AG04450 (cell line): ENCODE data around the gene GPS2. TPM values are rescaled to one million over a fixed set of nuclear protein-coding genes. Genes with fewer than 3 reads are reported as not detected.

Experiments
- CTCF ChIA-PET: fragments of 300-600, 350-600 bp; formaldehyde crosslinking; extraction: SDS; loops from one replicate; lab custom pipeline; 2022; ENCODE audit warnings: antibody characterized with exemption, inconsistent platforms; lab: Charles Lee
- POLR2A ChIA-PET: fragments of 350-600 bp; formaldehyde crosslinking; extraction: SDS; loops from one replicate; lab custom pipeline; 2021; ENCODE audit warnings: antibody characterized with exemption, inconsistent platforms; lab: Yijun Ruan, JAX
- DNase-seq: peaks from one replicate; pipeline ENCODE4 v3.0.0-alpha.2; 2011; ENCODE audit warnings: low read depth, low spot score
- H3K27ac ChIP-seq: one replicate; pipeline ENCODE4 v1.5.1; 2012; ENCODE audit warnings: low read depth, low read length, control low read depth
- H3K27me3 ChIP-seq: one replicate; pipeline ENCODE4 v1.6.0; 2012; ENCODE audit warnings: low read length; ENCODE audit not compliant: control insufficient read depth, insufficient read depth
- H3K4me3 ChIP-seq: 2 replicates; pipeline ENCODE4 v1.5.1; 2011; ENCODE audit warnings: mild to moderate bottlenecking, low read depth, low read length, control low read depth
- H3K9me3 ChIP-seq: 2 replicates; pipeline ENCODE4 v1.5.1; 2012; ENCODE audit warnings: low read length; ENCODE audit not compliant: control insufficient read depth, insufficient read depth
- CTCF ChIP-seq: IDR thresholded peaks from 2 replicates; pipeline ENCODE4 v1.5.1; 2011; ENCODE audit warnings: low read depth, low read length, control low read depth, inconsistent platforms
- polyA plus RNA-seq: library from polyadenylated mRNA; depleted of rRNA; stranded (reverse); fragments of >200 nt; gene quantifications from 2 replicates; pipeline ENCODE4 v1.2.3, GENCODE V29; 2011

GPS2 gene
- polyA plus RNA-seq, 1 experiment, result 22.2 TPM

- no peaks in the 10 kb centered on the region for H3K27me3 ChIP-seq
- no peaks in the 10 kb centered on the region; the same call in 1 of the 2 replicates for H3K9me3 ChIP-seq
- DNase-seq, result no peak
- CTCF ChIA-PET, result no interaction called here
- TF ChIP-seq CTCF, result no peak
- H3K27ac ChIP-seq, result no peak overlapping the region
- POLR2A ChIA-PET, result no interaction called here
- H3K4me3 ChIP-seq, result no peak overlapping the region
Observed at GRCh38 chr17:7322520-7323194, 7.5 kb upstream of the GPS2 start.

- no peak for TF ChIP-seq CTCF
- no peak for DNase-seq
- no peaks in the 10 kb centered on the region; the same call in 1 of the 2 replicates for H3K9me3 ChIP-seq
- H3K27me3 ChIP-seq, result no peaks in the 10 kb centered on the region
- H3K27ac ChIP-seq, result no peak overlapping the region
- H3K4me3 ChIP-seq, result no peak overlapping the region
- ChIA-PET POLR2A (no interaction called here), CTCF (interaction anchor here (1.2 kb wide), 1 partner anchor 101 kb away, joined by 3 read pairs; no protein-coding TSS in a partner anchor)
Observed at GRCh38 chr17:7321466-7321865, 6.3 kb upstream of the GPS2 start.

- POLR2A ChIA-PET, result no interaction called here
Observed at GRCh38 chr17:7318121-7318860, 3.1 kb upstream of the GPS2 start.

GRCh38 chr17:7317161-7317803, 2.1 kb upstream of the GPS2 start:
- peaks cover 2% of the 10 kb centered on the region; the same call in 1 of the 2 replicates for H3K9me3 ChIP-seq
- no peak overlapping the region for H3K4me3 ChIP-seq
- ChIA-PET POLR2A (no interaction called here), CTCF (interaction anchor here (1.3 kb wide), 1 partner anchor 272 kb away, joined by 3 read pairs; no protein-coding TSS in a partner anchor)
- H3K27me3 ChIP-seq, result no peaks in the 10 kb centered on the region
- H3K27ac ChIP-seq, result no peak overlapping the region
- DNase-seq, result no peak
- no peak for TF ChIP-seq CTCF

More at GRCh38 chr17:7318121-7318860, 3.1 kb upstream of the GPS2 start:
- no peak for TF ChIP-seq CTCF
- CTCF ChIA-PET, result interaction anchor here (0.6 kb wide), 1 partner anchor 28 kb away, joined by 3 read pairs; no protein-coding TSS in a partner anchor
- DNase-seq, result no peak
- H3K4me3 ChIP-seq, result no peak overlapping the region
- no peak overlapping the region for H3K27ac ChIP-seq
- H3K27me3 ChIP-seq, result no peaks in the 10 kb centered on the region
- peaks cover 2% of the 10 kb centered on the region; the same call in 1 of the 2 replicates for H3K9me3 ChIP-seq
